ENCODE data around the gene ZFP69B. TPM values are rescaled to one million over a fixed set of nuclear protein-coding genes. Genes with fewer than 3 reads are reported as not detected.

Gene ZFP69B
- total RNA-seq = 1 to 10 TPM; 7.4 to 7.9 TPM

DNA sequence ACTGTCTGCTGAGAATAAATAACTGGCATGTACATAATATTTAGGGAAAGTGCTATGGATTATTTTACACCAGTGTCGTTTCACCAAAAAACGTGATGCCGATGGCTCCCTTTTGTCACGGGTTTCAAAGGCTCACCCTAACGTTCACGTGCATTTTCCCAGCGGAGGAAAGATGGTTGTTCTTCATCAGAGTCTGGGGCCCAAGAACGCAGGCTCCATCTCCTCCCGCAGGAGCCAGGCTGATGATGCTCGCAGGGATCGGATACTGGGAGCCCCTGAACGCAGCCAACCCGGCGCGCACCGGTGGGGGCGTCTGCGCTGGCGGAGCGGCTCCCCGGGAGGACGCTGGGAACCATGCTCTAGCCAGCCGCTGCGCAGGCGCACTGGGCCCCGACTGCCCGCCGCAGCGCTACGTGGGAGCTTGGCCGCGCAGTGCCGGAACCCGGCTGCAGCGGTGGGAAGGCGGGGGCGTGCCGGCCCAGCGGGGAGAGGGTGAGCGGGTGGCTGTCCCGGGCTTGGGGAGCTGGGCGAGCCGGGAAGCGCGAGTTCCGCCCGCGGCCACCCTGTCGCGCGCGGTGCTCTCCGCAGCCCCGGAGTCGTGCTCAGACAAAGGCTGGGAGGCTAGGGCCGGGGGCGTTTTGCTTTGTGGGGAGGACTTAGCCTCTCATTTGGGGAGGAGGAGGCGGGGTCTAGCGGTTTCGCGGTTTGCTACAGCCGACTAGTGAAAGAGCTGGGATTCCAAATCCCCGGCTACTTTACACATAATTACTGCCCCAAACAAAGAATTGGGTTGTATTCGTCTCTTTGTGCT lies at the start of gene ZFP69B:
ZFP69B (plus strand) TSS at position 793 of the 811 bp plus-strand sequence. CDS start 486 bp downstream, outside the sequence.
- no peaks in the 10 kb centered on the region for H3K27me3 Mint-ChIP-seq (ENCODE audit: low read depth)
- H3K4me3 Mint-ChIP-seq = peak within 1 kb of the TSS; percentile 78 to 90
- H3K36me3 Mint-ChIP-seq (ENCODE audit: insufficient read depth in 2 of 2) = peaks cover 28 to 59% of the 10 kb centered on the region in 2 donors
- peaks cover 21 to 23% of the 10 kb centered on the region in 2 donors for H3K9me3 Mint-ChIP-seq
- peak; percentile 94 to 96 for DNase-seq
- H3K4me1 Mint-ChIP-seq (ENCODE audit: low read depth) = peaks cover 34% of the 10 kb centered on the region
- H3K27ac Mint-ChIP-seq = peak within 1 kb of the TSS; percentile 84
- peak; percentile 69 to 72 for ATAC-seq (replicated peaks in 1 of 2)

GRCh38 chr1:40401473-40402201 lies 48.6 kb upstream of the ZFP69B start:
- H3K9me3 Mint-ChIP-seq = peaks cover 0 to 2% of the 10 kb centered on the region in 2 donors
- peaks cover 17 to 32% of the 10 kb centered on the region in 2 donors for H3K36me3 Mint-ChIP-seq (ENCODE audit: insufficient read depth in 2 of 2)
- DNase-seq = no peak
- peak overlapping the region; percentile 67 to 71 for H3K4me3 Mint-ChIP-seq
- H3K27ac Mint-ChIP-seq = peak overlapping the region; percentile 75
- no peak for ATAC-seq (replicated peaks in 1 of 2)
- H3K4me1 Mint-ChIP-seq (ENCODE audit: low read depth) = peaks cover 93% of the 10 kb centered on the region
- no peaks in the 10 kb centered on the region for H3K27me3 Mint-ChIP-seq (ENCODE audit: low read depth)

DNA sequence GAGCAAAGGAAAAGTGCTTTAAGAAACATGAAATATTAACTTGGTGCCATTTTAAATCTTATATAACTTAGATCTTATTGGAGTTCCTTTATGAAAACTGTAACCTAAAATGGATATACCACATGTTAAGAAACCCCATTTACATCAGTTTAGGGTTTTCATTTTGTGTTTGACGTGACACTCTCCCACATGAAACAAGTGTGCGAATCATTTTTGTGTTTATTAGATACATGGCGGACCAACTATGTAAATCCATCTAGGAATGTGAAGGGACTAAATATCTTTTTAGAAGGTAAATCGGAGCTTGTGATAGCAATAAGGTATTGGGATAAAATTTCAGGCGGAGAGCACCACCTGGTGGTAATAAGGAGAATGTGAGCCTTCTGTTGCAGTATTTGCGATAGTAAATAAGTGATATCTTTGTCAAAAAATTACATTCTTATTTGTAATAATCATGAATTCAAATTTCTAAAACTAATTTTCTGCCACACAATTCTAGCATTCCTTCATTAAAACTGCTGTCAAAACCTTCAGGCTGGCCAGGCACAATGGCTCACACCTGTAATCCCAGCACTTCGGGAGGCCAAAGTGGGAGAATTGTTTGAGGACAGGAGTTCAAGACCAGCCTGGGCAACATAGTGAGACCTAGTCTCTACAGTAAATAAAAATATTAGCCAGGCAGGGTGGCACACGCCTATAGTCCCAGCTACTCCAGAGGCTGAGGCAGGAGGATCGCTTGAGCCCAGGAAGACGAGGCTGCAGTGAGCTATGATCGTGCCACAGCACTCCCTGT lies 45.4 kb upstream of the ZFP69B start:
- DNase-seq = peak in 1 of 2 donors; percentile 32
- H3K4me1 Mint-ChIP-seq (ENCODE audit: low read depth) = peaks cover 72% of the 10 kb centered on the region
- ATAC-seq (replicated peaks in 1 of 2) = peak; percentile 20 to 28
- peaks cover 0 to 2% of the 10 kb centered on the region in 2 donors for H3K9me3 Mint-ChIP-seq
- H3K27me3 Mint-ChIP-seq (ENCODE audit: low read depth) = no peaks in the 10 kb centered on the region
- H3K4me3 Mint-ChIP-seq = peak overlapping the region; percentile 56 to 77
- H3K27ac Mint-ChIP-seq = peak overlapping the region; percentile 93
- H3K36me3 Mint-ChIP-seq (ENCODE audit: insufficient read depth in 2 of 2) = peaks cover 19 to 44% of the 10 kb centered on the region in 2 donors

GRCh38 chr1:40405812-40406211 lies 44.5 kb upstream of the ZFP69B start:
- no peak overlapping the region for H3K4me3 Mint-ChIP-seq
- no peaks in the 10 kb centered on the region for H3K9me3 Mint-ChIP-seq
- H3K27ac Mint-ChIP-seq = peak overlapping the region; percentile 93
- no peak for DNase-seq
- H3K36me3 Mint-ChIP-seq (ENCODE audit: insufficient read depth in 2 of 2) = peaks cover 16 to 42% of the 10 kb centered on the region in 2 donors
- H3K27me3 Mint-ChIP-seq (ENCODE audit: low read depth) = no peaks in the 10 kb centered on the region
- ATAC-seq (replicated peaks in 1 of 2) = no peak
- peaks cover 63% of the 10 kb centered on the region for H3K4me1 Mint-ChIP-seq (ENCODE audit: low read depth)

DNA sequence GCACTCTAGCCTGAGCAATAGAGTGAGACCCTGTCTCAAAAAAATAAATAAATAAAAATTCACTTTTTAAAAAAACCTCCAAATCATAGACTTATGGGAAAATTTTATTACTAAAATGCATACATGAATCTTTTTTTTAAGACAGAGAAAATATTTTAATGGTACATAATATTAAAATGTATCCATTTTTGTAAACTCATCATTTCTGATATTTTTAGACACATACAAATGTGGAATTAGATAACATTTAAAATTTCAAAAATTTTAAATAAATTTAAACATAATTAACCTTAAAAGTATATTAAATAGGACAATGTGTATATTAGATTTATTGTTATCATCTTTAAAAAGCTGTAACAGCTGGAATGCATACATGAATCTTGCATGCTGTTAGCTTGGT lies 42.8 kb upstream of the ZFP69B start:
- Mint-ChIP-seq H3K4me3 (no peak overlapping the region), H3K4me1 (ENCODE audit: low read depth) (peaks cover 54% of the 10 kb centered on the region), H3K27me3 (ENCODE audit: low read depth) (no peaks in the 10 kb centered on the region), H3K9me3 (no peaks in the 10 kb centered on the region), H3K27ac (no peak overlapping the region), H3K36me3 (ENCODE audit: insufficient read depth in 2 of 2) (peaks cover 17 to 45% of the 10 kb centered on the region in 2 donors)
- ATAC-seq (replicated peaks in 1 of 2) = no peak
- DNase-seq = no peak

DNA sequence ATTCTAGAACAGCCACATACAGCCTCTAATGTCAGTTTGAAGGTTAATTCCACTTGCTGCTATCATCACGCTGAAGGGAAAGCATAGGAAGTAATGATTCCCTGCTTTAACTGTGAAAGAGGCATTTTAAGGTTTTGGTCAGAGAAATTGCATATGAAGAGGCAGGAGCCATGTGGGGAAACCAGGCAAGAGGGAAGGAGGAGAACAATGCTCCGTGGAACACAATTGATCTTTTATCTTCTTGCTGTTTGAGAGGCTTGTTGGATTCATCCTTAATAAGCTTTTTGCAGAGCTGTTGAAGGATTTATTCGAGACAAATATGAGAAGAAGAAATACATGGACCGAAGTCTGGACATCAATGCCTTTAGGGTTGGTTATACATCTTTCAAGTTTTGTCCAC lies 40.8 kb upstream of the ZFP69B start:
- Mint-ChIP-seq H3K9me3 (no peaks in the 10 kb centered on the region), H3K4me3 (no peak overlapping the region), H3K4me1 (ENCODE audit: low read depth) (peaks cover 45% of the 10 kb centered on the region), H3K27ac (peak overlapping the region; percentile 63), H3K27me3 (ENCODE audit: low read depth) (no peaks in the 10 kb centered on the region), H3K36me3 (ENCODE audit: insufficient read depth in 2 of 2) (peaks cover 31 to 61% of the 10 kb centered on the region in 2 donors)
- ATAC-seq (replicated peaks in 1 of 2) (no peak), DNase-seq (no peak)

DNA sequence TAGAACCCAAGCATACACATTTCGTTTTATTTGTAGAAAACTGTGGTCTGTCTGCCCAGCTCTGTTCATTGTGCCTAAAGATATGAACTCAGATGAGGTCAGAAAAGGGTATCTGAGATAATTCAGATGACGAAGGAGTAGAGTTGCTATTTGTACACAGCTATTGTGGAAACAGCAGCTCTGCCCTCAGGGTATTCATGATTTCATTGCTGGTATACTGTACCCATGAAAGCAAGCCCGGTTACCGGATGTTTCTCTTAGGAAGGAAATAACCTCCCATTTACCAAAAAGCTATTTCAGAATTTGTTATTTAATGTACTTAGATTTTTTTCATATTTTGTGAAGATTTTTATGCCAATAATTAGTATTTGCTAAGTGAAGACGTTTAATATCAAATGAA lies 39.0 kb upstream of the ZFP69B start:
- H3K27me3 Mint-ChIP-seq (ENCODE audit: low read depth) = no peaks in the 10 kb centered on the region
- no peak for DNase-seq
- no peaks in the 10 kb centered on the region for H3K9me3 Mint-ChIP-seq
- peaks cover 42 to 68% of the 10 kb centered on the region in 2 donors for H3K36me3 Mint-ChIP-seq (ENCODE audit: insufficient read depth in 2 of 2)
- ATAC-seq (replicated peaks in 1 of 2) = peak in 1 of 2 donors; percentile 4
- H3K4me3 Mint-ChIP-seq = no peak overlapping the region
- no peak overlapping the region for H3K27ac Mint-ChIP-seq
- H3K4me1 Mint-ChIP-seq (ENCODE audit: low read depth) = peaks cover 29% of the 10 kb centered on the region

DNA sequence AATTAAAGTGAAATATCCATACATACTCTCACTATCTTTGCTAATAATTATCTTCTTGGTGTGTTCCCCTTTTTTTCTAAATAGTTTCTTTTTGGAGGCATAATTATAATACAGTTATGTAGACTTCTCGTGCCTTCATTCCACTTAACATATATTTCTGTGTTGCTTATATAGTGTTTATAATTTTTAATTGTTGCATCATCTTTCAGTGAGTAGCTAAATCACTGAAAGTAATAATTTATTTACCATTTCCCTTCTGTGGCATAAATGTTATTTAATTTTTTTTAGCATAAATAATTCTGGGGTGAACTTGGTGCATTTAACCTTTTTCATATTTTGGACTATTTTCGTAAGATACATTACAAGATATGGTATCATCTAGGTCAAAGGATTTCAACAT lies 38.4 kb upstream of the ZFP69B start:
- Mint-ChIP-seq H3K27ac (peak overlapping the region; percentile 82), H3K4me1 (ENCODE audit: low read depth) (peaks cover 25% of the 10 kb centered on the region)
- no peak for DNase-seq

DNA sequence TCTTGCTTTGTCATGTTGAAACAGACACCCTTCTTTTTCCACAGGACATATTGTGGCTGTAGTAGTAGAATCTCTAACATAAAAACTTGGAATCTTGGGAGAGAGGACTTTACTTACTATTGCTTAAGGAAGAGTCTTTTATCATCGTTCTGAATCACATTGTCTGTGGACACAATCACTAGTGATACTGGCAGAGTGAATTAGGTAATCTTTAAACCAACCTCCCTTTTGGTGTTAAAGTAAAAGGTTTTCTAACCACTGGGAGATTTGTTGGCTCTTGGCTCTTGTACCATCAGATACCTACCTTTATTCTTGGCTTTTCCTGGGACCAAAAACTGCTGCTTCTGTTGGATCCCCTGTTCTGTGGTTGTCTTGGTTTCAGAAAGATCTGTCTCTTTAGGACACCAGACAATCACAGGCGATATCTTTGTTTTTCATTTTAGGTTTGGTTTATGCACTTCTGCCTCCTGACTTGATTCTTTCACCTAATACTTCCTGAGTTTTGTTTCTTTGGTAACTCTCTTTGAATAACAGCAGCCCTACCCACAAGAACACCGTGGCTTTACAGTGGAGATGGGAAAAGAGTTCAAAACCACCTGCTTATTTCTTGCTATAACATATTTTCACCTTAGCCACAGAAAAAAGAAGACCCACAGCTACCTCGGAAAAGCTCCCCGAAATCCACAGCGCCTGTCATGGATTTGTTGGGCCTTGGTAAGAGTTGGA lies 36.6 kb upstream of the ZFP69B start:
- Mint-ChIP-seq H3K4me1 (ENCODE audit: low read depth) (peaks cover 17% of the 10 kb centered on the region), H3K4me3 (no peak overlapping the region), H3K27me3 (ENCODE audit: low read depth) (no peaks in the 10 kb centered on the region), H3K27ac (peak overlapping the region; percentile 87), H3K36me3 (ENCODE audit: insufficient read depth in 2 of 2) (peaks cover 54 to 79% of the 10 kb centered on the region in 2 donors), H3K9me3 (no peaks in the 10 kb centered on the region)
- ATAC-seq (replicated peaks in 1 of 2) (no peak), DNase-seq (no peak)

More for the DNA sequence above, 38.4 kb upstream of the ZFP69B start:
- ATAC-seq (replicated peaks in 1 of 2) = no peak
- peaks cover 44 to 71% of the 10 kb centered on the region in 2 donors for H3K36me3 Mint-ChIP-seq (ENCODE audit: insufficient read depth in 2 of 2)
- no peaks in the 10 kb centered on the region for H3K27me3 Mint-ChIP-seq (ENCODE audit: low read depth)
- H3K4me3 Mint-ChIP-seq = no peak overlapping the region
- no peaks in the 10 kb centered on the region for H3K9me3 Mint-ChIP-seq

- peak overlapping the region; percentile 87 for H3K27ac Mint-ChIP-seq
- H3K27me3 Mint-ChIP-seq (ENCODE audit: low read depth) = no peaks in the 10 kb centered on the region
- ATAC-seq (replicated peaks in 1 of 2) (no peak), DNase-seq (no peak)
- H3K4me1 Mint-ChIP-seq (ENCODE audit: low read depth) = peaks cover 17% of the 10 kb centered on the region
- peaks cover 55 to 80% of the 10 kb centered on the region in 2 donors for H3K36me3 Mint-ChIP-seq (ENCODE audit: insufficient read depth in 2 of 2)
- H3K9me3 Mint-ChIP-seq = no peaks in the 10 kb centered on the region
- no peak overlapping the region for H3K4me3 Mint-ChIP-seq
These were observed 35.9 kb upstream of the ZFP69B start for GRCh38 chr1:40414331-40414730.

DNA sequence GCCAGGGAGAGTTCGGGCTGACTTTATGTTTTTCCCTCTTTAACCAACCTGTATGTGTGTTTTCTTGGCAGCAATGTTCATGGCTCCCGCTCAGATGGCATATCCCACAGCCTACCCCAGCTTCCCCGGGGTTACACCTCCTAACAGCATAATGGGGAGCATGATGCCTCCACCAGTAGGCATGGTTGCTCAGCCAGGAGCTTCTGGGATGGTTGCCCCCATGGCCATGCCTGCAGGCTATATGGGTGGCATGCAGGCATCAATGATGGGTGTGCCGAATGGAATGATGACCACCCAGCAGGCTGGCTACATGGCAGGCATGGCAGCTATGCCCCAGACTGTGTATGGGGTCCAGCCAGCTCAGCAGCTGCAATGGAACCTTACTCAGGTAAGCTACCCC lies 33.6 kb upstream of the ZFP69B start:
- ATAC-seq (replicated peaks in 1 of 2) (peak in 1 of 2 donors; percentile 18), DNase-seq (no peak)
- H3K4me1 Mint-ChIP-seq (ENCODE audit: low read depth) = peaks cover 22% of the 10 kb centered on the region
- H3K9me3 Mint-ChIP-seq = no peaks in the 10 kb centered on the region
- H3K27ac Mint-ChIP-seq = peak overlapping the region; percentile 72
- H3K4me3 Mint-ChIP-seq = no peak overlapping the region
- H3K36me3 Mint-ChIP-seq (ENCODE audit: insufficient read depth in 2 of 2) = peaks cover 56 to 82% of the 10 kb centered on the region in 2 donors
- H3K27me3 Mint-ChIP-seq (ENCODE audit: low read depth) = no peaks in the 10 kb centered on the region
